GM23248 (cell line): Measurements from ENCODE around the gene TMC1. TPM values are rescaled to one million over a fixed set of nuclear protein-coding genes. Genes with fewer than 3 reads are reported as not detected.

Experiments
- DNase-seq: peaks from one replicate; pipeline ENCODE4 v3.0.0-alpha.2; 2015
- H2AFZ ChIP-seq: fragments of 200-600 bp; sonication (generic); 2 replicates; pipeline ENCODE4 v1.6.1; 2016; ENCODE audit warnings: antibody characterized with exemption
- H3F3A ChIP-seq: fragments of 200-600 bp; sonication (generic); 2 replicates; pipeline ENCODE4 v1.6.1; 2016; ENCODE audit warnings: mild to moderate bottlenecking, antibody characterized with exemption, mixed run types; ENCODE audit not compliant: insufficient read depth
- H3K27ac ChIP-seq: fragments of 200-600 bp; sonication (generic); 2 replicates; pipeline ENCODE4 v1.5.1; 2016; ENCODE audit warnings: mild to moderate bottlenecking
- H3K27me3 ChIP-seq: fragments of 200-600 bp; sonication (generic); replicated peaks from 2 replicates; pipeline ENCODE4 v1.6.1; 2016; ENCODE audit warnings: mild to moderate bottlenecking; ENCODE audit not compliant: insufficient read depth
- H3K36me3 ChIP-seq: fragments of 200-600 bp; sonication (generic); 2 replicates; pipeline ENCODE4 v1.6.1; 2016; ENCODE audit warnings: low read depth, mild to moderate bottlenecking
- H3K4me1 ChIP-seq: fragments of 200-600 bp; sonication (generic); 2 replicates; pipeline ENCODE4 v1.6.1; 2016; ENCODE audit warnings: mild to moderate bottlenecking; ENCODE audit not compliant: insufficient read depth
- H3K4me2 ChIP-seq: fragments of 200-600 bp; sonication (generic); one replicate; pipeline ENCODE4 v1.6.1; 2016; ENCODE audit warnings: mild to moderate bottlenecking; ENCODE audit not compliant: unreplicated experiment
- H3K4me3 ChIP-seq: fragments of 200-600 bp; sonication (generic); 2 replicates; pipeline ENCODE4 v1.5.1; 2016; ENCODE audit warnings: mild to moderate bottlenecking
- H3K79me2 ChIP-seq: fragments of 200-600 bp; sonication (generic); 2 replicates; pipeline ENCODE4 v1.6.1; 2016; ENCODE audit warnings: mild to moderate bottlenecking; ENCODE audit not compliant: insufficient read depth
- H3K9ac ChIP-seq: fragments of 200-600 bp; sonication (generic); 2 replicates; pipeline ENCODE4 v1.6.1; 2016; ENCODE audit warnings: mild to moderate bottlenecking
- H3K9me2 ChIP-seq: fragments of 200-600 bp; sonication (generic); 2 replicates; pipeline ENCODE4 v1.6.1; 2016; ENCODE audit warnings: mixed run types, mild to moderate bottlenecking, moderate library complexity; ENCODE audit not compliant: insufficient read depth
- H3K9me3 ChIP-seq: fragments of 200-600 bp; sonication (generic); one replicate; pipeline ENCODE4 v1.6.1; 2017; ENCODE audit warnings: low read depth
- H4K20me1 ChIP-seq: fragments of 200-600 bp; sonication (generic); 2 replicates; pipeline ENCODE4 v1.6.0; 2016; ENCODE audit not compliant: insufficient read depth
- EZH2 ChIP-seq: fragments of 200-600 bp; sonication (generic); IDR thresholded peaks from 2 replicates; pipeline ENCODE4 v1.6.1; 2018; ENCODE audit warnings: antibody characterized with exemption, mild to moderate bottlenecking; ENCODE audit not compliant: insufficient read depth, poor library complexity, severe bottlenecking
- EZH2phosphoT487 ChIP-seq: fragments of 200-600 bp; sonication (generic); IDR thresholded peaks from 2 replicates; pipeline ENCODE4 v1.6.1; 2018; ENCODE audit warnings: antibody characterized with exemption, moderate library complexity, mild to moderate bottlenecking, low read depth; ENCODE audit not compliant: insufficient read depth
- WGBS, 2 experiments: methylation state at CpG; one replicate each; pipeline ENCODE4 v1.1.6; 2015 to 2017; ENCODE audit warnings: low lambda C conversion rate in 2 of 2, low coverage in 1 of 2; ENCODE audit errors: missing lambda C conversion rate in 2 of 2; 5-methylcytosine and 5-hydroxymethylcytosine counted together
- in situ Hi-C: fragments of 300-500 bp; cut with MboI; formaldehyde crosslinking; loops from 2 replicates; pipeline ENCODE4 v1.15.0; 2020
- polyA plus RNA-seq: library from polyadenylated mRNA; unstranded; fragments of >200 nt; fragmentation: Nextera tagmentation; extraction: Ambion mirVana; gene quantifications from 2 replicates; pipeline ENCODE4 v1.2.1, GENCODE V29; 2016
- total RNA-seq: library from RNA; depleted of rRNA; stranded (reverse); fragments of >200 nt; shearing (Covaris generic); gene quantifications from 2 replicates; pipeline ENCODE4 v1.2.3, GENCODE V29; 2014

The TMC1 gene
- total and polyA plus RNA-seq, 2 experiments from 2014 or later: 0.45 TPM; not detected in 1

DNA sequence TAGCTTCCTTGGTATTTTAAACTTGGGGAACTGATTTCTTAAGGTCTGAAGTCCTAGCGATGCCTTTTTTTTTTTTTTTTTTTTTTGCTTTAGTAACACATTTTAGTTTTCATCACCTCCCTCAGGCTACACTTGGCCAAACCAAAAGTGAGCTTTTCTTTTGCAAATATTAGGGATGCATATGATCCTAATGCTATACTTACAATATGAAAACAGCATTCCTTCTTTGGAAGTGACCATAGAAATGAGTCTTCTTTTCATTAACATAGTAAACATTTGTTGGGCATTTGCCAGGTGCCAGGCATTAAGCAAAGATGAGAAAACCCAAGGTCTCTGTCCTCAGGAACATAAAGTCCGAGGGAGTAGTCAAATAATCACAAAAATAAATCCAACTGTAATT, 241.6 kb downstream of the TMC1 start:
- no peak overlapping the region for H2AFZ ChIP-seq
- no peaks in the 10 kb centered on the region for H3K4me1 ChIP-seq
- H3K36me3 ChIP-seq: no peaks in the 10 kb centered on the region
- H3K9me2 ChIP-seq: no peaks in the 10 kb centered on the region
- no peak overlapping the region for H3K9ac ChIP-seq
- 0 out of 2 replicates have a peak, but pooled peaks cover 6% of the 10 kb centered on the region for H3K27me3 ChIP-seq
- H4K20me1 ChIP-seq: no peaks in the 10 kb centered on the region
- no peak overlapping the region for H3K4me3 ChIP-seq
- no peak overlapping the region for H3K4me2 ChIP-seq
- H3K79me2 ChIP-seq: no peaks in the 10 kb centered on the region
- H3K27ac ChIP-seq: no peak overlapping the region
- no peak for DNase-seq
- in situ Hi-C loops: no loop called here
- no peaks in the 10 kb centered on the region for H3K9me3 ChIP-seq
- 66 to 72% methylated on average over 2 of the region's 2 CpGs for WGBS, 2 experiments
- no peaks in the 10 kb centered on the region for H3F3A ChIP-seq
- TF ChIP-seq EZH2phosphoT487: no peak
- no peak for TF ChIP-seq EZH2

DNA sequence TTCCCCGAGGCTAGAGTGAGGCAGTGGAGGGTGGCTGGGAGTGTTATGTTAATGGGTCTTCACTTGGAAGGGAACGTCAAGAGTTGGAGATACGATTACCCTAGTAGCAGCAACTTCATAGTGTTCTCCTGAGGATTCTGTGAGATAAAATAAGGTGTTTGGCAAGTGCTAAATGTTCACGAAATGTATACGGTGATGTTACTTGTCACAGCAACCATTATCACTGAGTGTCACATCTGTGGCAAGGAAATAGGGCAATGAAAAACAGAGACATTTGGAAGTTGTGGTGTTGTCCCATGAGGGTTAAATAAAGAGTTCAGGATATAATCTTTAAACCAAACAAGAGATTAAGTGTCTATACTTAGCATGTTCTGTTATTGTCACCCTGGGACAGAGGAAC, 248.1 kb downstream of the TMC1 start:
- Histone ChIP-seq H3K9me2 (no peaks in the 10 kb centered on the region), H3K9me3 (no peaks in the 10 kb centered on the region), H4K20me1 (no peaks in the 10 kb centered on the region), H3K27me3 (no peaks in the 10 kb centered on the region), H3K79me2 (no peaks in the 10 kb centered on the region), H3F3A (no peaks in the 10 kb centered on the region), H3K27ac (no peak overlapping the region), H3K9ac (no peak overlapping the region), H3K4me3 (no peak overlapping the region), H3K36me3 (no peaks in the 10 kb centered on the region), H3K4me1 (no peaks in the 10 kb centered on the region), H2AFZ (no peak overlapping the region), H3K4me2 (no peak overlapping the region)
- no peak for DNase-seq
- in situ Hi-C loops: no loop called here
- WGBS, 2 experiments: 82 to 84% methylated on average over 5 of the region's 5 CpGs
- no peak for TF ChIP-seq EZH2phosphoT487
- no peak for TF ChIP-seq EZH2

DNA sequence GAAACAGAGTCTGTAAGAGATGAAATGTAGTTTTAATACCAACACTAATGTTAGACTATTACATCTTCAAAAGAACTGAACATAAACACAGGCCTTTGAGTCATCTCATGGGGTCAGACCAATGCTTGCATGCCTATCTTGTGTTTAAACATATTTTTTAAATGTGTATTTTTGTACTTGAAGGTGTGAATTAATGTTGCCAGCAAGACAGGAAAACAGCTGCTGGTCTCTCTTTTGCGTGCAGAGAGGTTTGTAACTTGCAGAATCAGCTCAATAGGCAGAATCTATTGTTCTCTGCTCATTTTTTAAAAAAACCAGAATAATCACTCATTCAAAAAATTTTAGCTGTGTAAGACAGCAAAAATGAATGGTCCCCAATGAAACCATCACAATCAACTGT, 251.3 kb downstream of the TMC1 start:
- WGBS, 2 experiments: 95 to 100% methylated on average over 1 of the region's 1 CpG
- Histone ChIP-seq H2AFZ (no peak overlapping the region), H3K4me1 (no peaks in the 10 kb centered on the region), H3K79me2 (no peaks in the 10 kb centered on the region), H3K9me2 (no peaks in the 10 kb centered on the region), H4K20me1 (no peaks in the 10 kb centered on the region), H3K9me3 (no peaks in the 10 kb centered on the region), H3K27me3 (no peaks in the 10 kb centered on the region), H3K4me3 (no peak overlapping the region), H3K4me2 (no peak overlapping the region), H3K9ac (no peak overlapping the region), H3K36me3 (no peaks in the 10 kb centered on the region), H3K27ac (no peak overlapping the region), H3F3A (no peaks in the 10 kb centered on the region)
- DNase-seq: peak; percentile 13
- in situ Hi-C loops: no loop called here
- TF ChIP-seq EZH2phosphoT487 (no peak), EZH2 (no peak)

DNA sequence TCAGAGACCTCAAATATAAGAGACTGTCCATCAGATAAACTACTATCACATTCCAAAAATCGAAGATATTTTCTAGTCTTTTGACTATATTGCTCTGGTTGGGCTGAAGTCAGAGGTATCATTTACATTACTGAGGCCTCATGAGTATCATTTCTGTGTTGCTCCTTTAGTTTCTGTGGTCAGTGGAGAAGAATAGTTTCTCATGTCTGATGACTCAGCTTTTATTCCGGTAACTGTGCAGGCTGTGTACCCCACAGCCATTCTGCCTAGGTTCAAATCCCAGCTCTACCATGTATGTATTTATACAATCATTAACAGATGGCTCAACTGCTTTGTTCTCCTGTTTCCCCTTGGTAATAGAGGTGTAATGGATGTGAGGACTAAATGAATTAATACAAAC, 252.2 kb downstream of the TMC1 start:
- no peak for DNase-seq
- no peaks in the 10 kb centered on the region for H3K27me3 ChIP-seq
- no peak overlapping the region for H2AFZ ChIP-seq
- in situ Hi-C loops: no loop called here
- H3K79me2 ChIP-seq: no peaks in the 10 kb centered on the region
- TF ChIP-seq EZH2phosphoT487 (no peak), EZH2 (no peak)
- H3K4me1 ChIP-seq: no peaks in the 10 kb centered on the region
- 67 to 80% methylated on average over 2 of the region's 2 CpGs for WGBS, 2 experiments
- no peaks in the 10 kb centered on the region for H3K36me3 ChIP-seq
- no peaks in the 10 kb centered on the region for H4K20me1 ChIP-seq
- no peak overlapping the region for H3K27ac ChIP-seq
- no peak overlapping the region for H3K4me3 ChIP-seq
- no peak overlapping the region for H3K4me2 ChIP-seq
- no peaks in the 10 kb centered on the region for H3K9me2 ChIP-seq
- no peaks in the 10 kb centered on the region for H3K9me3 ChIP-seq
- no peaks in the 10 kb centered on the region for H3F3A ChIP-seq
- no peak overlapping the region for H3K9ac ChIP-seq

DNA sequence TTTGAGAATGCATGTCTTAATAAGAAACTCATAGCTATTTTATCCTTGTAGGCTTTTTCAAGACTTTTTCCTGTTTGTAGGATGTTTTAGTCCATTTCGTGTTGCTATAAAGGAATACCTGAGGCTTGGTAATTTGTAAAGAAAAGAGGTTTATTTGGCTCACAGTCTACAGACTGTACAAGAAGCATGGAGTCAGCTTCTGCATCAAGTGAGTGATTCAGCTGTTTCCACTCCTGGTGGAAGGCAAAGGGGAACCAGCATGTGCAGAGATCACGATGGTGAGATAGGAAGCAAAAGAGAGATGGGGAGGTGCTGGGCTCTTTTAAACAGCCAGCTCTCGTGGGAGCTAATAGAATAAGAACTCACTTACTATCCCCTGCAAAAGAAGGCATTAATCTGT, 254.2 kb downstream of the TMC1 start:
- H3K4me3 ChIP-seq: no peak overlapping the region
- no peaks in the 10 kb centered on the region for H3K79me2 ChIP-seq
- 36 to 46% methylated on average over 3 of the region's 3 CpGs for WGBS, 2 experiments
- no peak overlapping the region for H3K27ac ChIP-seq
- no peak overlapping the region for H3K9ac ChIP-seq
- no peaks in the 10 kb centered on the region for H4K20me1 ChIP-seq
- no peak overlapping the region for H2AFZ ChIP-seq
- H3K4me2 ChIP-seq: no peak overlapping the region
- DNase-seq: no peak
- no peaks in the 10 kb centered on the region for H3F3A ChIP-seq
- no peaks in the 10 kb centered on the region for H3K36me3 ChIP-seq
- TF ChIP-seq EZH2: no peak
- no peak for TF ChIP-seq EZH2phosphoT487
- no peaks in the 10 kb centered on the region for H3K27me3 ChIP-seq
- H3K4me1 ChIP-seq: no peaks in the 10 kb centered on the region
- no peaks in the 10 kb centered on the region for H3K9me2 ChIP-seq
- H3K9me3 ChIP-seq: no peaks in the 10 kb centered on the region
- in situ Hi-C loops: no loop called here
